HCT116 (cell line): Measurements from ENCODE around the gene PIGL. TPM values are rescaled to one million over a fixed set of nuclear protein-coding genes. Genes with fewer than 3 reads are reported as not detected.

Experiments
- ATAC-seq: fragments of 200-7000 bp; cut with Tn5 transposase; 2 replicates; pipeline ENCODE4 v1.9.1; 2020; ENCODE audit warnings: mild to moderate bottlenecking, moderate library complexity
- BruUV-seq: library from RNA; stranded (reverse); fragments of 400-500 nt; replicated peaks from 2 replicates; lab custom pipeline; 2021; lab: Mats Ljungman, UMichigan
- CTCF ChIA-PET: fragments of 300-600 bp; sonication (Branson Sonifier 250); formaldehyde crosslinking; loops from one replicate; lab custom pipeline; 2021; ENCODE audit warnings: antibody characterized with exemption; lab: Charles Lee
- POLR2A ChIA-PET: fragments of 300-600, 350-600 bp; sonication (Branson Sonifier 250); formaldehyde crosslinking; loops from one replicate; lab custom pipeline; 2021; ENCODE audit warnings: antibody characterized with exemption; lab: Charles Lee
- RAD21 ChIA-PET, 2 experiments: fragments of 300-600 bp; sonication (Branson Sonifier 250); formaldehyde crosslinking; loops; one replicate each; lab custom pipeline; 2023; ENCODE audit warnings: low total read pairs in 2 of 2; ENCODE audit not compliant: uncharacterized antibody in 2 of 2, unreplicated experiment in 2 of 2, low non-redundant PET in 1 of 2; lab: Charles Lee
- DNase-seq: peaks from one replicate; pipeline ENCODE4 v3.0.0-alpha.2; 2010; ENCODE audit warnings: low read depth, low spot score
- H2AFZ ChIP-seq: fragments of 200-600 bp; shearing (Covaris generic), sonication (generic); 2 replicates; pipeline ENCODE4 v1.6.1; 2017; ENCODE audit warnings: low read depth, mixed run types, mixed read lengths, antibody characterized with exemption, low read length; ENCODE audit not compliant: poor library complexity, severe bottlenecking
- H3K27ac ChIP-seq: 2 replicates; pipeline ENCODE4 v1.5.1; 2012; ENCODE audit warnings: low read depth, low read length
- H3K27me3 ChIP-seq: fragments of 200-600 bp; sonication (generic); 2 replicates; pipeline ENCODE4 v1.6.1; 2016; ENCODE audit warnings: mixed run types, low read length, mixed read lengths; ENCODE audit not compliant: insufficient read depth
- H3K36me3 ChIP-seq, 2 experiments: fragments of 200-500 bp in 1 of 2; fragments of 200-600 bp in 1 of 2; sonication (Bioruptor generic) in 1 of 2; sonication (generic) in 1 of 2; 2 replicates each; pipeline versions ENCODE4 v1.5.1 to v1.6.1; 2014 to 2016; ENCODE audit warnings: low read length in 2 of 2, inconsistent platforms in 1 of 2, mixed read lengths in 1 of 2, mixed run types in 1 of 2; ENCODE audit not compliant: insufficient read depth in 2 of 2, control insufficient read depth in 1 of 2
- H3K4me1 ChIP-seq, 2 experiments: fragments of 200-600 bp in 1 of 2; sonication (generic) in 1 of 2; 2 replicates each; pipeline versions ENCODE4 v1.5.1 to v1.6.1; 2012 to 2017; ENCODE audit warnings: low read length in 2 of 2, inconsistent platforms in 1 of 2, mild to moderate bottlenecking in 1 of 2, mixed read lengths in 1 of 2, mixed run types in 1 of 2, moderate library complexity in 1 of 2; ENCODE audit not compliant: insufficient read depth in 2 of 2, control insufficient read depth in 1 of 2
- H3K4me2 ChIP-seq: fragments of 200-600 bp; sonication (generic); 2 replicates; pipeline ENCODE4 v1.6.1; 2017; ENCODE audit warnings: mixed run types, low read length, mixed read lengths
- H3K4me3 ChIP-seq, 2 experiments: fragments of 200-600 bp in 1 of 2; sonication (generic) in 1 of 2; replicated peaks in 1 of 2; 2 replicates each; pipeline ENCODE4 v1.5.1; 2011 to 2016; ENCODE audit warnings: low read length in 2 of 2, control low read depth in 1 of 2, low read depth in 1 of 2, mild to moderate bottlenecking in 1 of 2, mixed read lengths in 1 of 2, mixed run types in 1 of 2
- H3K79me2 ChIP-seq: fragments of 200-600 bp; sonication (generic); 2 replicates; pipeline ENCODE4 v1.6.1; 2017; ENCODE audit warnings: mild to moderate bottlenecking, mixed run types, low read length, moderate library complexity, mixed read lengths; ENCODE audit not compliant: insufficient read depth
- H3K9ac ChIP-seq: fragments of 200-600 bp; sonication (generic); 2 replicates; pipeline ENCODE4 v1.6.1; 2016; ENCODE audit warnings: low read length, mixed read lengths
- H3K9me2 ChIP-seq: fragments of 200-600 bp; sonication (generic), shearing (Covaris generic); 2 replicates; pipeline ENCODE4 v1.6.1; 2017; ENCODE audit warnings: mixed run types, mild to moderate bottlenecking, moderate library complexity; ENCODE audit not compliant: insufficient read depth
- H3K9me3 ChIP-seq, 2 experiments: fragments of 200-500 bp in 1 of 2; fragments of 200-600 bp in 1 of 2; sonication (Bioruptor generic) in 1 of 2; sonication (generic) in 1 of 2; 2 replicates each; pipeline ENCODE4 v1.6.1; 2014 to 2017; ENCODE audit warnings: low read length in 2 of 2, mixed read lengths in 2 of 2, inconsistent platforms in 1 of 2, low read depth in 1 of 2, mild to moderate bottlenecking in 1 of 2, mixed run types in 1 of 2, moderate library complexity in 1 of 2; ENCODE audit not compliant: control insufficient read depth in 1 of 2, insufficient read depth in 1 of 2
- H4K20me1 ChIP-seq: fragments of 200-600 bp; sonication (generic), shearing (Covaris generic); 2 replicates; pipeline ENCODE4 v1.6.1; 2017; ENCODE audit warnings: mixed run types, mild to moderate bottlenecking, moderate library complexity; ENCODE audit not compliant: insufficient read depth
- CEBPB ChIP-seq: IDR thresholded peaks from 2 replicates; pipeline ENCODE4 v1.6.1; 2012; ENCODE audit warnings: low read depth
- EZH2phosphoT487 ChIP-seq: fragments of 200-600 bp; IDR thresholded peaks from 2 replicates; pipeline ENCODE4 v1.6.1; 2018; ENCODE audit warnings: antibody characterized with exemption, borderline replicate concordance
- RAD21 ChIP-seq: IDR thresholded peaks from 2 replicates; pipeline ENCODE4 v1.6.1; 2012; ENCODE audit warnings: low read depth, mild to moderate bottlenecking
- REST ChIP-seq: IDR thresholded peaks from 2 replicates; pipeline ENCODE4 v1.6.1; 2012; ENCODE audit warnings: low read depth
- SIN3A ChIP-seq: IDR thresholded peaks from 2 replicates; pipeline ENCODE4 v1.6.1; 2012; ENCODE audit warnings: low read depth
- ZFX ChIP-seq: fragments of 450-650 bp; IDR thresholded peaks from 2 replicates; pipeline ENCODE4 v1.6.1; 2017
- intact Hi-C: fragments of 100-400 bp; cut with micrococcal nuclease; formaldehyde crosslinking; loops from 2 replicates; pipeline ENCODE4 v1.10.0; 2022
- total RNA-seq: library from RNA; stranded (reverse); gene quantifications from one replicate; pipeline ENCODE4 v1.2.1, GENCODE V29; 2021; ENCODE audit not compliant: unreplicated experiment

The PIGL gene
- total RNA-seq, 1 experiment from 2014 or later: 36.8 TPM

DNA sequence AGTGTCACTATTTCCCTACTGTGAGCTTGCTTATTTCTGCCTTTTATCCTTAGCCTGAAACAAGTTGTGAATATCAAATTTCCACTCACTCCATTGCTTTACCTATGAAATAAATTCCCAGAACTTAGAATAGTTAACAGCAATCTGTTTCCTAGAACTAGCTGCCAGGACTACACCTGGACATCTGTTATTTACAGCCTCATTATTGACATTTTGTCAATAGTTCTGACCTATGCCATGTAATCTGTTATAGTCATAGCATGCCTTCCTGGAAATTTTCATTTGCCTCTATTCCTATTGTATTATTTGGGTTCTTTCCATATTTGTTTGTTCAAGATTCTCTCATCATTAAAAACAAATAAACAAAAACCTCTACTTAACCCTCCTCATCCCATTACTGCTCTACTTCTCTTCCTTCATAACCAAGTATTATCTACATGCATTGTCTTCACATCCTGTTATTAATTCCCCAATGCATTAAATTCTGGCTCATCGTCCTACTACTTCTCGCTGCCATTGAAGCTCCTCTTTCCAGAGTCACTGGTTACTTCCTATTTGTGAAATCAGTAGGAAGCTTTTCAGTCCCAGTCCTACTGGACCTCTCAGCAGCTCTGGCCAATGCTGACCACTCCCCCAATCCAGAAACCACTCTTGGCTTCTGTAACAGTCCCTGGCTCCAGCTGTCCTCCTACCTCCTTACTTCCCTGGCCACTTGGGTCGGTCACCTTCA lies 55.3 kb downstream of the PIGL start:
- Histone ChIP-seq H3K79me2 (no peaks in the 10 kb centered on the region), H4K20me1 (no peaks in the 10 kb centered on the region), H3K27me3 (no peaks in the 10 kb centered on the region), H3K9me2 (no peaks in the 10 kb centered on the region), H3K4me2 (peak overlapping the region; percentile 69; the same call in 1 of the 2 replicates), H3K4me3 (no peak overlapping the region), H3K4me1 (peaks cover 13 to 36% of the 10 kb centered on the region in 2 experiments), H2AFZ (no peak overlapping the region), H3K27ac (no peak overlapping the region), H3K9ac (no peak overlapping the region), H3K9me3 (no peaks in the 10 kb centered on the region), H3K36me3 (no peaks in the 10 kb centered on the region)
- TF ChIP-seq SIN3A (no peak), EZH2phosphoT487 (no peak), ZFX (no peak), REST (no peak), RAD21 (no peak), CEBPB (no peak)
- ChIA-PET RAD21 (no interaction called here), CTCF (interaction anchor here (1.2 to 2.6 kb wide), 2 partner anchors 11 to 14 kb away, joined by 3 to 7 read pairs; no protein-coding TSS in a partner anchor), POLR2A (interaction anchor here (2.6 kb wide), 1 partner anchor 13 kb away, joined by 18 read pairs; no protein-coding TSS in a partner anchor)
- no peak for ATAC-seq
- no TSS peak for BruUV-seq
- no peak for DNase-seq
- intact Hi-C loops: no loop called here
